H9 (cell line): Measurements from ENCODE around the gene TMEM174. TPM values are rescaled to one million over a fixed set of nuclear protein-coding genes. Genes with fewer than 3 reads are reported as not detected.

ENCODE experiments used
- DNase-seq: peaks from one replicate; pipeline ENCODE4 v3.0.0-alpha.2; 2017
- H2AFZ ChIP-seq: one replicate; pipeline ENCODE4 v1.6.1; 2013; ENCODE audit warnings: mild to moderate bottlenecking, low read length, control low read depth, moderate library complexity
- H2AK5ac ChIP-seq: 2 replicates; pipeline ENCODE4 v1.6.1; 2013; ENCODE audit warnings: low read length, control low read depth, mixed read lengths; ENCODE audit not compliant: insufficient read length
- H2BK120ac ChIP-seq: one replicate; pipeline ENCODE4 v1.6.1; 2013; ENCODE audit warnings: low read depth, mild to moderate bottlenecking, low read length, control low read depth, inconsistent platforms; ENCODE audit not compliant: poor library complexity, severe bottlenecking
- H2BK12ac ChIP-seq: 2 replicates; pipeline ENCODE4 v1.6.1; 2013; ENCODE audit warnings: low read length, control low read depth, mixed read lengths, low read depth; ENCODE audit not compliant: insufficient read length
- H2BK15ac ChIP-seq: 2 replicates; pipeline ENCODE4 v1.6.1; 2013; ENCODE audit warnings: low read depth, low read length, control low read depth
- H2BK20ac ChIP-seq: one replicate; pipeline ENCODE4 v1.6.1; 2013; ENCODE audit warnings: low read depth, mild to moderate bottlenecking, low read length, control low read depth, inconsistent platforms; ENCODE audit not compliant: poor library complexity, severe bottlenecking
- H2BK5ac ChIP-seq: 2 replicates; pipeline ENCODE4 v1.6.1; 2013; ENCODE audit warnings: low read length, control low read depth, mixed read lengths; ENCODE audit not compliant: insufficient read length
- H3K14ac ChIP-seq: 2 replicates; pipeline ENCODE4 v1.6.1; 2013; ENCODE audit warnings: low read length, control low read depth; ENCODE audit not compliant: insufficient read depth
- H3K18ac ChIP-seq: 2 replicates; pipeline ENCODE4 v1.6.1; 2013; ENCODE audit warnings: low read depth, mild to moderate bottlenecking, mixed read lengths, low read length, control low read depth; ENCODE audit not compliant: insufficient read length
- H3K23ac ChIP-seq: 2 replicates; pipeline ENCODE4 v1.6.1; 2013; ENCODE audit warnings: low read length, control low read depth, mixed read lengths, low read depth; ENCODE audit not compliant: insufficient read length
- H3K23me2 ChIP-seq: 2 replicates; pipeline ENCODE4 v1.6.1; 2013; ENCODE audit warnings: low read depth, mild to moderate bottlenecking, mixed read lengths, low read length, control low read depth; ENCODE audit not compliant: insufficient read length, poor library complexity, severe bottlenecking
- H3K27ac ChIP-seq: 2 replicates; pipeline ENCODE4 v1.5.1; 2013; ENCODE audit warnings: low read length, control low read depth, mixed read lengths, low read depth; ENCODE audit not compliant: insufficient read length
- H3K27me3 ChIP-seq: 2 replicates; pipeline ENCODE4 v1.6.1; 2013; ENCODE audit warnings: low read length, control low read depth, inconsistent platforms; ENCODE audit not compliant: insufficient read depth
- H3K4ac ChIP-seq: 2 replicates; pipeline ENCODE4 v1.6.1; 2013; ENCODE audit warnings: low read depth, mild to moderate bottlenecking, control low read depth, inconsistent platforms, low read length, moderate library complexity
- H3K4me1 ChIP-seq: 2 replicates; pipeline ENCODE4 v1.6.1; 2013; ENCODE audit warnings: low read length, control low read depth, inconsistent platforms; ENCODE audit not compliant: insufficient read depth
- H3K4me2 ChIP-seq: 2 replicates; pipeline ENCODE4 v1.6.1; 2013; ENCODE audit warnings: low read length, control low read depth, mixed read lengths; ENCODE audit not compliant: insufficient read length, insufficient read depth
- H3K56ac ChIP-seq: 2 replicates; pipeline ENCODE4 v1.6.1; 2013; ENCODE audit warnings: low read depth, mild to moderate bottlenecking, mixed read lengths, low read length, control low read depth; ENCODE audit not compliant: insufficient read length
- H3K79me1 ChIP-seq: 2 replicates; pipeline ENCODE4 v1.6.1; 2013; ENCODE audit warnings: low read depth, mild to moderate bottlenecking, moderate library complexity, low read length, control low read depth, inconsistent platforms; ENCODE audit not compliant: insufficient read depth, poor library complexity, severe bottlenecking
- H3K79me2 ChIP-seq: 2 replicates; pipeline ENCODE4 v1.6.1; 2013; ENCODE audit warnings: low read length, control low read depth, inconsistent platforms; ENCODE audit not compliant: insufficient read depth
- H3K9ac ChIP-seq: 2 replicates; pipeline ENCODE4 v1.6.1; 2013; ENCODE audit warnings: low read length, control low read depth, mixed read lengths; ENCODE audit not compliant: insufficient read length; ENCODE audit errors: extremely low read depth
- H3K9me3 ChIP-seq: one replicate; pipeline ENCODE4 v1.6.1; 2013; ENCODE audit warnings: low read depth, low read length, inconsistent platforms; ENCODE audit not compliant: control insufficient read depth
- H3T11ph ChIP-seq: one replicate; pipeline ENCODE4 v1.6.1; 2013; ENCODE audit warnings: mild to moderate bottlenecking, low read length, control low read depth, inconsistent platforms
- H4K20me1 ChIP-seq: one replicate; pipeline ENCODE4 v1.6.1; 2013; ENCODE audit not compliant: control insufficient read depth, insufficient read length, insufficient read depth
- H4K5ac ChIP-seq: 2 replicates; pipeline ENCODE4 v1.6.1; 2013; ENCODE audit warnings: low read depth, mild to moderate bottlenecking, mixed read lengths, low read length, control low read depth; ENCODE audit not compliant: insufficient read length
- H4K8ac ChIP-seq: replicated peaks from 2 replicates; pipeline ENCODE4 v1.6.1; 2013; ENCODE audit warnings: low read length, control low read depth, mixed read lengths, low read depth; ENCODE audit not compliant: insufficient read length
- H4K91ac ChIP-seq: 2 replicates; pipeline ENCODE4 v1.6.1; 2013; ENCODE audit warnings: low read depth, mild to moderate bottlenecking, moderate library complexity, mixed read lengths, low read length, control low read depth; ENCODE audit not compliant: insufficient read length
- H3K27ac Mint-ChIP-seq, 3 experiments: 2 replicates in 2 of 3; 3 replicates in 1 of 3; pipeline ENCODE4 v1.8.0; 2020 to 2021; ENCODE audit warnings: mixed read lengths in 3 of 3, mild to moderate bottlenecking in 1 of 3, moderate library complexity in 1 of 3
- H3K27me3 Mint-ChIP-seq: 2 replicates; pipeline ENCODE4 v1.8.0; 2021; ENCODE audit warnings: low read depth, mild to moderate bottlenecking, moderate library complexity, mixed read lengths
- H3K36me3 Mint-ChIP-seq, 3 experiments: 2 replicates in 2 of 3; 3 replicates in 1 of 3; pipeline ENCODE4 v1.8.0; 2020 to 2021; ENCODE audit warnings: low read depth in 3 of 3, mixed read lengths in 3 of 3; ENCODE audit not compliant: insufficient read depth in 1 of 3
- H3K4me1 Mint-ChIP-seq, 2 experiments: 2 replicates each; pipeline ENCODE4 v1.8.0; 2020; ENCODE audit warnings: mixed read lengths in 2 of 2
- H3K4me3 Mint-ChIP-seq, 2 experiments: 2 replicates in 1 of 2; 3 replicates in 1 of 2; pipeline ENCODE4 v1.8.0; 2020 to 2021; ENCODE audit warnings: mild to moderate bottlenecking in 2 of 2, mixed read lengths in 2 of 2, moderate library complexity in 1 of 2
- H3K9me3 Mint-ChIP-seq, 2 experiments: 2 replicates in 1 of 2; 3 replicates in 1 of 2; pipeline ENCODE4 v1.8.0; 2020; ENCODE audit warnings: mild to moderate bottlenecking in 2 of 2, mixed read lengths in 2 of 2, moderate library complexity in 1 of 2
- WGBS: extraction: QIAGEN DNeasy Blood & Tissue Kit; methylation state at CpG from one replicate; pipeline ENCODE4 v1.1.7; 2013; ENCODE audit warnings: missing lambda C conversion rate, low lambda C conversion rate, mixed read lengths; ENCODE audit not compliant: insufficient read length; ENCODE audit errors: extremely low coverage; 5-methylcytosine and 5-hydroxymethylcytosine counted together
- total RNA-seq: library from RNA; stranded (reverse); gene quantifications from 2 replicates; pipeline ENCODE4 v1.2.1, GENCODE V29; 2021
- TF ChIP-seq, protein P1 (sequence below): fragments of 200-600 bp; sonication (generic); conservative IDR thresholded peaks from 3 replicates; pipeline ENCODE4 v1.8.0; 2021; ENCODE audit warnings: antibody characterized with exemption, mild to moderate bottlenecking

Gene TMEM174
- total RNA-seq, 1 experiment from 2014 or later = not detected

DNA sequence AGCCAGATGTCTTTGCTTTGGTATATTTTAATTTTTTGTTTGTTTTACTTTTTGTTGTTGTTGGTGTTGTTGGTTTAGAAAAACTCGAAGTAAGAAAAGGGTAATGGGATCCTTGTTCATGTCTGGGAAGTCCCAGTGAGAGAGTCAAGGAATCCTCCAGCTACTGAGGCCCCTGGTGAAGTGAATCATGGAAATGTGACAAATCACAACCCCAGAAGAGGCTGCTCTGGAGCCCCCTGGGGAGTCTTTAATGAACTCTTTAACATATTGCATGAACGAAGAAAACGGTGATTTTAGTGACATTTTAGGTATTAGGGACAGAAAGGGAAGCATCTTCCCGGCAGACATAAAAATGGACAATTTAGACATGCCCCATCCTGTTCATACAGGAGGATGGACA lies 41.3 kb downstream of the TMEM174 start:
- no peak overlapping the region for H3K4me3 Mint-ChIP-seq
- no peak overlapping the region for H2AK5ac ChIP-seq
- no peak for DNase-seq
- peaks cover 28% of the 10 kb centered on the region in 2 experiments for H3K4me1 Mint-ChIP-seq
- peaks cover 12 to 15% of the 10 kb centered on the region in 2 experiments for H3K9me3 Mint-ChIP-seq
- H4K20me1 ChIP-seq = no peaks in the 10 kb centered on the region
- no peak overlapping the region for H4K5ac ChIP-seq
- no peak overlapping the region for H3K27ac Mint-ChIP-seq
- peaks cover 16% of the 10 kb centered on the region; the same call in 1 of the 2 replicates for H3K27me3 ChIP-seq
- H2BK20ac ChIP-seq = no peak overlapping the region
- H2BK15ac ChIP-seq = no peak overlapping the region
- no peak overlapping the region for H4K91ac ChIP-seq
- no peak overlapping the region for H2AFZ ChIP-seq
- H3K14ac ChIP-seq = no peak overlapping the region
- peaks cover 10% of the 10 kb centered on the region for H3K23me2 ChIP-seq
- no peak overlapping the region for H3T11ph ChIP-seq
- TF ChIP-seq, protein P1, sequence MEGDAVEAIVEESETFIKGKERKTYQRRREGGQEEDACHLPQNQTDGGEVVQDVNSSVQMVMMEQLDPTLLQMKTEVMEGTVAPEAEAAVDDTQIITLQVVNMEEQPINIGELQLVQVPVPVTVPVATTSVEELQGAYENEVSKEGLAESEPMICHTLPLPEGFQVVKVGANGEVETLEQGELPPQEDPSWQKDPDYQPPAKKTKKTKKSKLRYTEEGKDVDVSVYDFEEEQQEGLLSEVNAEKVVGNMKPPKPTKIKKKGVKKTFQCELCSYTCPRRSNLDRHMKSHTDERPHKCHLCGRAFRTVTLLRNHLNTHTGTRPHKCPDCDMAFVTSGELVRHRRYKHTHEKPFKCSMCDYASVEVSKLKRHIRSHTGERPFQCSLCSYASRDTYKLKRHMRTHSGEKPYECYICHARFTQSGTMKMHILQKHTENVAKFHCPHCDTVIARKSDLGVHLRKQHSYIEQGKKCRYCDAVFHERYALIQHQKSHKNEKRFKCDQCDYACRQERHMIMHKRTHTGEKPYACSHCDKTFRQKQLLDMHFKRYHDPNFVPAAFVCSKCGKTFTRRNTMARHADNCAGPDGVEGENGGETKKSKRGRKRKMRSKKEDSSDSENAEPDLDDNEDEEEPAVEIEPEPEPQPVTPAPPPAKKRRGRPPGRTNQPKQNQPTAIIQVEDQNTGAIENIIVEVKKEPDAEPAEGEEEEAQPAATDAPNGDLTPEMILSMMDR = no peak
- H3K9me3 ChIP-seq = no peaks in the 10 kb centered on the region
- H2BK12ac ChIP-seq = no peak overlapping the region
- WGBS = no CpG with 5 or more reads among the region's 4 CpGs
- no peak overlapping the region for H3K56ac ChIP-seq
- peaks cover 91% of the 10 kb centered on the region for H3K27me3 Mint-ChIP-seq
- no peak overlapping the region for H3K4ac ChIP-seq
- H3K4me1 ChIP-seq = peaks cover 2% of the 10 kb centered on the region; the same call in 1 of the 2 replicates
- H2BK120ac ChIP-seq = no peak overlapping the region
- H3K36me3 Mint-ChIP-seq = peaks cover 6 to 7% (median 6%) of the 10 kb centered on the region in 3 experiments; a peak in 5 of 7 replicates
- H3K79me2 ChIP-seq = no peaks in the 10 kb centered on the region
- H3K18ac ChIP-seq = no peak overlapping the region
- H3K4me2 ChIP-seq = no peak overlapping the region
- no peaks in the 10 kb centered on the region for H3K79me1 ChIP-seq
- no peak overlapping the region for H4K8ac ChIP-seq
- H3K23ac ChIP-seq = no peak overlapping the region
- no peak overlapping the region for H3K27ac ChIP-seq
- H3K9ac ChIP-seq = no peak overlapping the region
- H2BK5ac ChIP-seq = no peak overlapping the region
